Smooth muscle cell (in vitro differentiated cells): ENCODE data around the gene HM13. TPM values are rescaled to one million over a fixed set of nuclear protein-coding genes. Genes with fewer than 3 reads are reported as not detected.

Source experiments
- DNase-seq: peaks from one replicate; lab custom pipeline; 2025; ENCODE audit not compliant: unreplicated experiment; lab: John Stamatoyannopoulos, UW
- H2AFZ ChIP-seq: fragments of 200-600 bp; sonication (generic); 2 replicates; pipeline ENCODE4 v1.6.0; 2016; ENCODE audit warnings: antibody characterized with exemption, low read depth, mild to moderate bottlenecking
- H3F3A ChIP-seq: fragments of 200-600 bp; sonication (generic); 2 replicates; pipeline ENCODE4 v1.6.0; 2017; ENCODE audit warnings: antibody characterized with exemption, low read depth
- H3K27ac ChIP-seq: fragments of 200-600 bp; sonication (generic); 2 replicates; pipeline ENCODE4 v1.5.1; 2016; ENCODE audit warnings: low read depth, mild to moderate bottlenecking
- H3K27me3 ChIP-seq: fragments of 200-600 bp; sonication (generic); 2 replicates; pipeline ENCODE4 v1.6.1; 2016; ENCODE audit warnings: low read depth, mild to moderate bottlenecking
- H3K36me3 ChIP-seq: fragments of 200-600 bp; sonication (generic); 2 replicates; pipeline ENCODE4 v1.5.1; 2016; ENCODE audit warnings: low read depth
- H3K4me1 ChIP-seq: fragments of 200-600 bp; sonication (generic); 2 replicates; pipeline ENCODE4 v1.5.1; 2016; ENCODE audit warnings: low read depth
- H3K4me2 ChIP-seq: fragments of 200-600 bp; sonication (generic); 2 replicates; pipeline ENCODE4 v1.6.0; 2016; ENCODE audit warnings: mild to moderate bottlenecking
- H3K4me3 ChIP-seq: fragments of 200-600 bp; sonication (generic); 2 replicates; pipeline ENCODE4 v1.5.1; 2016; ENCODE audit warnings: mild to moderate bottlenecking
- H3K79me2 ChIP-seq: fragments of 200-600 bp; sonication (generic); 2 replicates; pipeline ENCODE4 v1.6.0; 2016; ENCODE audit warnings: low read depth, mild to moderate bottlenecking
- H3K9ac ChIP-seq: fragments of 200-600 bp; sonication (generic); 2 replicates; pipeline ENCODE4 v1.6.0; 2016; ENCODE audit warnings: low read depth
- H3K9me3 ChIP-seq: fragments of 200-600 bp; sonication (generic); replicated peaks from 2 replicates; pipeline ENCODE4 v1.5.1; 2016; ENCODE audit warnings: low read depth
- H4K20me1 ChIP-seq: fragments of 200-600 bp; sonication (generic); 2 replicates; pipeline ENCODE4 v1.6.0; 2016; ENCODE audit warnings: low read depth
- CTCF ChIP-seq: fragments of 200-600 bp; sonication (generic); IDR thresholded peaks from 2 replicates; pipeline ENCODE4 v1.5.1; 2017; ENCODE audit warnings: borderline replicate concordance, mild to moderate bottlenecking, antibody characterized with exemption; ENCODE audit not compliant: insufficient read depth, poor library complexity, severe bottlenecking
- WGBS: methylation state at CpG from one replicate; pipeline ENCODE4 v1.1.7; 2016; ENCODE audit warnings: low lambda C conversion rate; 5-methylcytosine and 5-hydroxymethylcytosine counted together
- polyA plus RNA-seq: library from polyadenylated mRNA; unstranded; fragments of >200 nt; fragmentation: Nextera tagmentation; extraction: Ambion mirVana; gene quantifications from 2 replicates; pipeline ENCODE4 v1.2.1, GENCODE V29; 2016
- total RNA-seq: library from RNA; depleted of rRNA; stranded (reverse); fragments of >200 nt; gene quantifications from 2 replicates; pipeline ENCODE4 v1.2.3, GENCODE V29; 2014

Gene HM13
- total and polyA plus RNA-seq, 2 experiments from 2014 or later: 210 to 336 TPM

- Histone ChIP-seq H3K4me2 (no peak overlapping the region), H3K4me1 (no peaks in the 10 kb centered on the region), H3F3A (no peaks in the 10 kb centered on the region), H3K27me3 (no peaks in the 10 kb centered on the region), H3K79me2 (no peaks in the 10 kb centered on the region), H4K20me1 (no peaks in the 10 kb centered on the region), H3K36me3 (no peaks in the 10 kb centered on the region), H2AFZ (no peak overlapping the region), H3K9ac (no peak overlapping the region), H3K27ac (no peak overlapping the region), H3K4me3 (no peak overlapping the region), H3K9me3 (no peaks in the 10 kb centered on the region)
- WGBS: 70% methylated on average over 5 of the region's 5 CpGs
- DNase-seq: no peak
- no peak for TF ChIP-seq CTCF
Measured at GRCh38 chr20:31508517-31509244, 5.6 kb upstream of the HM13 start.

GRCh38 chr20:31515072-31515774, 981 bp downstream of the HM13 start:
- Histone ChIP-seq H4K20me1 (peaks cover 53% of the 10 kb centered on the region), H3K79me2 (peaks cover 60% of the 10 kb centered on the region), H3K27me3 (no peaks in the 10 kb centered on the region), H3K27ac (peak overlapping the region; percentile 80), H3F3A (no peaks in the 10 kb centered on the region), H3K4me3 (peak overlapping the region; percentile 83), H3K9me3 (no peaks in the 10 kb centered on the region), H3K4me2 (peak overlapping the region; percentile 96), H3K4me1 (peaks cover 17% of the 10 kb centered on the region), H2AFZ (no peak overlapping the region), H3K9ac (peak overlapping the region; percentile 95), H3K36me3 (no peaks in the 10 kb centered on the region)
- DNase-seq: no peak
- no peak for TF ChIP-seq CTCF
- WGBS: 28% methylated on average over 4 of the region's 4 CpGs

GRCh38 chr20:31515775-31516107, 1.5 kb downstream of the HM13 start:
- Histone ChIP-seq H3K36me3 (no peaks in the 10 kb centered on the region), H3K4me3 (peak overlapping the region; percentile 83), H3K9ac (peak overlapping the region; percentile 95), H3K4me1 (peaks cover 17% of the 10 kb centered on the region), H3K79me2 (peaks cover 65% of the 10 kb centered on the region), H3K27ac (peak overlapping the region; percentile 80), H3K9me3 (no peaks in the 10 kb centered on the region), H3K4me2 (peak overlapping the region; percentile 96), H3F3A (no peaks in the 10 kb centered on the region), H4K20me1 (peaks cover 58% of the 10 kb centered on the region), H2AFZ (no peak overlapping the region), H3K27me3 (no peaks in the 10 kb centered on the region)
- WGBS: 86% methylated on average over 3 of the region's 3 CpGs
- no peak for DNase-seq
- TF ChIP-seq CTCF: no peak
